ENCODE measurements around the gene CACNA1C.

CACNA1C gene

GRCh38 chr12:2246358-2246757, 193.6 kb downstream of the CACNA1C start:
- no peak for TF ChIP-seq CTCF (IDR thresholded peaks at IDR 0.05; ENCODE audit: borderline replicate concordance, extremely low read depth, low read length, poor library complexity, severe bottlenecking)
- TF ChIP-seq EZH2 (IDR thresholded peaks at IDR 0.05; ENCODE audit: borderline replicate concordance, low read depth, low read length, severe bottlenecking), result no peak
- ATAC-seq (ENCODE audit: insufficient read depth, low read depth), result no peak
- Histone ChIP-seq H3K79me2 (ENCODE audit: insufficient read depth, low read length) (no peaks in the 10 kb centered on the region), H3K4me3 (ENCODE audit: low read depth in 1 of 2, low read length in 2 of 2) (no peak overlapping the region), H3K9me3 (ENCODE audit: insufficient read depth, low read length, severe bottlenecking) (no peaks in the 10 kb centered on the region), H3K4me2 (ENCODE audit: insufficient read depth, low read length) (no peak overlapping the region), H3K4me1 (ENCODE audit: insufficient read depth, low read length) (no peaks in the 10 kb centered on the region), H3K9ac (ENCODE audit: low read depth, low read length) (no peak overlapping the region), H3K27me3 (ENCODE audit: insufficient read depth, low read length, poor library complexity) (peaks cover 4% of the 10 kb centered on the region), H3K27ac (ENCODE audit: low read length) (no peak overlapping the region), H2AFZ (ENCODE audit: low read depth, low read length) (no peak overlapping the region), H3K36me3 (ENCODE audit: insufficient read depth, low read length) (no peaks in the 10 kb centered on the region), H4K20me1 (ENCODE audit: insufficient read depth, low read length) (peaks cover 9% of the 10 kb centered on the region; the same call in 1 of the 2 replicates)
- DNase-seq, result no peak

- Histone ChIP-seq H3K9me3 (ENCODE audit: insufficient read depth, low read length, severe bottlenecking) (no peaks in the 10 kb centered on the region), H4K20me1 (ENCODE audit: insufficient read depth, low read length) (peaks cover 9% of the 10 kb centered on the region; the same call in 1 of the 2 replicates), H3K9ac (ENCODE audit: low read depth, low read length) (no peak overlapping the region), H3K79me2 (ENCODE audit: insufficient read depth, low read length) (no peaks in the 10 kb centered on the region), H3K27ac (ENCODE audit: low read length) (no peak overlapping the region), H3K4me2 (ENCODE audit: insufficient read depth, low read length) (no peak overlapping the region), H3K4me1 (ENCODE audit: insufficient read depth, low read length) (no peaks in the 10 kb centered on the region), H3K4me3 (ENCODE audit: low read depth in 1 of 2, low read length in 2 of 2) (no peak overlapping the region), H3K27me3 (ENCODE audit: insufficient read depth, low read length, poor library complexity) (peaks cover 4% of the 10 kb centered on the region), H3K36me3 (ENCODE audit: insufficient read depth, low read length) (no peaks in the 10 kb centered on the region), H2AFZ (ENCODE audit: low read depth, low read length) (no peak overlapping the region)
- no peak for DNase-seq
- TF ChIP-seq EZH2 (IDR thresholded peaks at IDR 0.05; ENCODE audit: borderline replicate concordance, low read depth, low read length, severe bottlenecking) (no peak), CTCF (IDR thresholded peaks at IDR 0.05; ENCODE audit: borderline replicate concordance, extremely low read depth, low read length, poor library complexity, severe bottlenecking) (no peak)
- no peak for ATAC-seq (ENCODE audit: insufficient read depth, low read depth)
These were observed 194.3 kb downstream of the CACNA1C start for GRCh38 chr12:2247120-2247519.

- H3K4me2 ChIP-seq (ENCODE audit: insufficient read depth, low read length), result no peak overlapping the region
These were observed 194.8 kb downstream of the CACNA1C start for GRCh38 chr12:2247596-2247995.

More at GRCh38 chr12:2247596-2247995, 194.8 kb downstream of the CACNA1C start:
- ATAC-seq (ENCODE audit: insufficient read depth, low read depth), result no peak
- TF ChIP-seq CTCF (IDR thresholded peaks at IDR 0.05; ENCODE audit: borderline replicate concordance, extremely low read depth, low read length, poor library complexity, severe bottlenecking) (no peak), EZH2 (IDR thresholded peaks at IDR 0.05; ENCODE audit: borderline replicate concordance, low read depth, low read length, severe bottlenecking) (no peak)
- Histone ChIP-seq H3K27ac (ENCODE audit: low read length) (no peak overlapping the region), H4K20me1 (ENCODE audit: insufficient read depth, low read length) (peaks cover 9% of the 10 kb centered on the region; the same call in 1 of the 2 replicates), H2AFZ (ENCODE audit: low read depth, low read length) (no peak overlapping the region), H3K36me3 (ENCODE audit: insufficient read depth, low read length) (no peaks in the 10 kb centered on the region), H3K4me3 (ENCODE audit: low read depth in 1 of 2, low read length in 2 of 2) (no peak overlapping the region), H3K9ac (ENCODE audit: low read depth, low read length) (no peak overlapping the region), H3K4me1 (ENCODE audit: insufficient read depth, low read length) (no peaks in the 10 kb centered on the region), H3K27me3 (ENCODE audit: insufficient read depth, low read length, poor library complexity) (peaks cover 4% of the 10 kb centered on the region), H3K79me2 (ENCODE audit: insufficient read depth, low read length) (no peaks in the 10 kb centered on the region), H3K9me3 (ENCODE audit: insufficient read depth, low read length, severe bottlenecking) (no peaks in the 10 kb centered on the region)
- DNase-seq, result no peak

Data from DND-41 (cell line).